ENCODE measurements around the gene SYTL1. TPM values are rescaled to one million over a fixed set of nuclear protein-coding genes. Genes with fewer than 3 reads are reported as not detected.
"Not testable (repeated sequence)": the region's sequence is repeated elsewhere in the genome, so short reads cannot be mapped to it uniquely, and the experiment has no call there.

Gene SYTL1
- polyA plus RNA-seq, 3 donors: 12.6 to 17.0 (median 13.3) TPM

DNA sequence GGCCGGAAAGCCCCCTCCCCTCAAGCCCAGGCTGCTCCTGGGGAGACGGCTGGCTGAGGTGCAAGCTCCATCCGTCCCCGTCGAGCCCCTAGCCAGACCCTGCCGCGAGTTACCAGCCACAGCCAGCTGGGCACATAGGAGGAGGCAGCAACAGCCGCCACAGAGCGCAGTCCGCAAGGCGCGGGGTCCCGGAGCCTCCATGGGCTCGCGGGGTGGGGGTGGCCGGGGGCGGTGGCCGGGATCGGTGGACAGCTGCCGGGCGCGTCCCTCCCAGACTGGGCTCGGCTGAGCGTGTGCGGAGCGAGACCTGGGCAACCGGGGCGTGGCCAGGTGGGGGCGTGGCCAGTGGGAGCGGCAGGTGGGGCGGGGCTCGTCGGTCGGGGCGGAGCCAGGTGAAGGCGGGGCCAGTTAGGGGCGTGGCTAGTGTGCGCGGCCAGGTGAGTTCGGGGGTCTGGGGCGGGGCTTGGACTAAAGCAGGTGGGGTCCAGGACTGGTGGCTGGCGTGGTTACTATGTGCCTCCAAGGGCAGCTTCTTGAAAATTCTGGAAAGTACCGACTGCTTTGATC, 41.3 kb downstream of the SYTL1 start, which contains the start of gene CD164L2:
CD164L2 (minus strand) TSS at position 295 of the 567 bp plus-strand sequence; CDS start at position 201, 94 bp downstream.
- no peak for DNase-seq

DNA sequence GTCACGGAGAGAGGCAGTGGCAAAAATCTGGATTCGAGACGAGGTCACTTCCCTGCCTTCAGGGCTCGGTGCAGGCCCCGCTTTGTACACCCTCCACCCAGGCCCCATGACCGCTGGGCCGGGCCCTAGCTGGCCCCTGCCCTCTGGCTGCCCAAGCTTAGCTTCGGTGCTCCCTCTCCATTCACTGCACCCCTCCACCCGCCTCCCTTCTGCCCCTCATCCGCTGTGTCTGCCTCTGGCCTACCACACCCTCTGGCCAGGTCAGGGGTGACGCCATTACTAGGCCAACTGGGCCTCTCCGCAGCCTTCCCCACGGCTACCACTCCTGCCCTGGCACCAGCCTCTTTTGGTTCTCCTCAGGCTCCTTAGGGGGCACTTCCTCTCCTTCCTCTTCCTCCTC, 41.8 kb downstream of the SYTL1 start:
- no peak for DNase-seq

DNA sequence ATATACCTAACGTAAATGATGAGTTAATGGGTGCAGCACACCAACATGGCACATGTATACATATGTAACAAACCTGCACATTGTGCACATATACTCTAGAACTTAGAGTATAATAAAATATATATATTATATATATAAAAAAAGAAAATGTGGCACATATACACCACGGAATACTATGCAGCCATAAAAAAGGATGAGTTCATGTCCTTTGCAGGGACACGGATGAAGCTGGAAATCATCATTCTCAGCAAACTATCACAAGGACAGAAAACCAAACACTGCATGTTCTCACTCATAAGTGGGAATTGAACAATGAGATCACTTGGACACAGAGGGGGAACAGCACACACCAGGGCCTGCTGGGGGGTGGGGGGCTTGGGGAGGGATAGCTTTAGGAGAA, 43.0 kb downstream of the SYTL1 start:
- DNase-seq: not testable (repeated sequence)

DNA sequence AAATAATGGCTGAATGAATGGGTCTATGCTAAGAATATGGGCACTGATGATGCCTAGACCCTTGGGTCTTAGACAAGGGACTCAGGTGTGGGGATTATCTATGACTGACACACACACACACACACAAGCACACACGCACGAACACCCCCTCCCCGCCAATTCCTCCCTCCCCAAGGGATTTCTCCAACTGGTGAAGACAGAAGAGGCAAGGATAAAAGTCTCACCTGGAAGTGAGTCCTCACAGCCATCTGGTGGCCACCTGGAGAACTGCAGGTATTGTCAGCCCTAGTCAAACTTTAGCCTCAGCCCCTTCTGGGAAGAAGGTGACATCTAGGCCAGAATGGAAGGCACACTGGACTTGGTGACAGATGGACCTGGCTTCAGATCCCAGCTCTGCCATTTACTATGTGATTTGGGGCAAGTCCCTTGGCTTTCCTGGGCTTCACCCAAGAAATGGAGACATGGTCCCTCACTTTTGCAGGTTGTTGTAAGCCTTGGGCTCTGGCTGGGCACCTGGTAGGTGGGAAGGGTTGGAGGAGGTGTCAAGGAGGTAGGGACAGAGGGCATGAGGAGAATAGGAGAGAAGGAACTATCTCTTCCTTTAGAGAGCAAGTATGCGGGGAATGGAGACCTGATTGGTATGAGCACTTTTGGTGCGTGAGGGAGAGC, 46.6 kb downstream of the SYTL1 start:
- no peak for DNase-seq

DNA sequence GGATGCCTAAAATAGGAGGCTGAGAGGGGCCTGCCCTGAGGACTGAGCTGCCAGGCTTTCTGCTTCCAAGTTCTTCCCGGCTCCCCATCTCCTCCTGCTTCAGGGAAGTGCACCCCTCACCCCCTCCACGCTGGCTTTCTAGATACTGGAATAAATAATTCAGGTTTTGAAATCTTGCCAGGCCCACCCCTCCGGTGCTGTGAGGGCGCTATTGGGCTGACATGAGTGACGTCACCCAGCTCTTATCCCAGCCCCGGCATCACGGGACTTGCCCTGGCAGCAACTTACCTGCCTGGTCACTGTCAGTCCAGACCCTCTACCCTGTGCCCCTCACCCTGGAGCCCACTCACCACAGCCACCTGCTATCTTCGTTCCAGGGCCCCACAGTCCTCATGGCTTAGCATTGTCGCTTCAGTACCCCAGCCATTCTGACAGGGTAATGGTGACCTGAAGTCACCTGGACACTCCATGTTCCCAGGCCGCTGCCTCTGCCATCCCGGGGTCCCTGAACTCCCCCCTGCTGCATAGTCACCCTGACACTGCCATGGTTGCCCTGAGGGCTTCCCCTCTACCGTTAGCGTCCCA, 49.8 kb downstream of the SYTL1 start:
- DNase-seq: no peak

DNA sequence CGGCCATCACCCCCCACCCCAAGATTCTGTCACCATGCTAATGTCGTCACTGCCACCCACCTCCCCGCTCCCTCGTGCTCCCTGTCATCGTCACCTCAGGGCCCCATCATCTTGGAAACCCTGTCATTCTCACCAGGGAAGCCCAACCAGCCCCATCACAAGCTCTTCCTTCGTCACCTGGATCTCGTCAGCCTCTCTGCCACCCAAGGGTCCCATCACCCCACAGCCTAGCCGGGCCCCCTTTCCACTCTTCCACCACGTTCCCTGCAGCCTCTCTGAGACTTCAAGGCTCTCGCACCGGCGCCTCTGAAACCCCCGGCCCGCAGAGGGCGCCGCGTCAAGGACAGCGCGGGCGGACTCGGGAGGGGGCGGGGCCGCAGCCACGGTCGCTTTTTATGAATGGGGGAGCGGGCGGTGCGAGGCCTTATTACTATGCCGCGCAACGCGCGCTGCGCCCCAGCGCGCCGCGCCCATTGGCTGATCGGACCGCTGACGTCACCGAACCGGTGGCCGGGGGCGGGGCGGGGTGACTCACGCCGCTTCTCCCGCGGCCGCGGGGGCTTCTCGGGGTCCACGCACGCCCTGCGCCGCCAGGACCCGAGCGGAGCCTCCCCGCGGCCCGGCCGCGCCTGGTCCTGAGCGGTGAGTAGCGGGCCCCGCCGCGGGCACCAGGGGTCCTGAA, 50.4 kb downstream of the SYTL1 start, which contains the start of gene GPR3:
GPR3 (plus strand) TSS at position 527 of the 682 bp plus-strand sequence. CDS start 1,177 bp downstream, outside the sequence.
- peak; percentile 85 for DNase-seq

DNA sequence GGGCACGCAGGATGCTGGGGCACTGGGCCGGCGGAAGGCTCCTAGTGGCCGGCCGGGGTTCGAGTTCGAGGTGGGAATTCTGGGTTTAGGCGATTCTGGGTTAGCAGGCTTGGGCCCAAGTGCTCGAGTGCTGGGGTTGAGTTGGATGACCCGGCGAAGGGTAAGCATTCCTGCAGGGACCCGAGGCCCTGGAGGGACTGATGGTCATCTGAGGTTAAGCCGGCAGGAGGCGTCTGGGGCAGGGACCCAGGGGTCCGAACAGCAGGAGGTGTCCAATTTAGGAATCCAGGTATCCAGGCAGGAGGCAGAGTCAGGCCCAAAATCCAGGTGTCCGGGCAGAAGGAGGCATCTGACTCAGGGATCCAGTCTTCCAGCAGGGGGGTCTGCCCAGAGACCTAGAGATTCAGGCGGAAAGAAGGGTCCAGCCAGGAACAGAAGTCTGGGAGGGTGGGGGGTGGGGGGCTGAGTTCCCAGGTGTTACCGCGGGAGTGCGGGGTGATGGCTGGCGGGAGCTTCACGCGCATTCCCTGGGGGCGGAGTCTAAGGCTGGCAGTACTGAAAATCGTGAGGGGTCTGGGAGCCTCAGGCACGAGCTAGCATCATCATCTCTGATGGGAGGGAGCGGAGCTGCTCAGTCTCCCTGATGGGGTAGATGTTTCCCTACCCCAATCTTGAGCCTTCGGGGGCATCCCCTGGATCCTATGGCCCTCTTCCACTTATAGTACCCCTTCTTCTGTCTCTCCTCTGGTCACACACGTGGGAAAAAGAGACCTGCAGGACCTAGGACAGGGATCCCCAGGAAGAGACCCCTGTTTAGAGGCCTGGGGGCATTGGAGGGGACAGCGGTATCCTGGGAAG, 51.2 kb downstream of the SYTL1 start:
- no peak for DNase-seq

DNA sequence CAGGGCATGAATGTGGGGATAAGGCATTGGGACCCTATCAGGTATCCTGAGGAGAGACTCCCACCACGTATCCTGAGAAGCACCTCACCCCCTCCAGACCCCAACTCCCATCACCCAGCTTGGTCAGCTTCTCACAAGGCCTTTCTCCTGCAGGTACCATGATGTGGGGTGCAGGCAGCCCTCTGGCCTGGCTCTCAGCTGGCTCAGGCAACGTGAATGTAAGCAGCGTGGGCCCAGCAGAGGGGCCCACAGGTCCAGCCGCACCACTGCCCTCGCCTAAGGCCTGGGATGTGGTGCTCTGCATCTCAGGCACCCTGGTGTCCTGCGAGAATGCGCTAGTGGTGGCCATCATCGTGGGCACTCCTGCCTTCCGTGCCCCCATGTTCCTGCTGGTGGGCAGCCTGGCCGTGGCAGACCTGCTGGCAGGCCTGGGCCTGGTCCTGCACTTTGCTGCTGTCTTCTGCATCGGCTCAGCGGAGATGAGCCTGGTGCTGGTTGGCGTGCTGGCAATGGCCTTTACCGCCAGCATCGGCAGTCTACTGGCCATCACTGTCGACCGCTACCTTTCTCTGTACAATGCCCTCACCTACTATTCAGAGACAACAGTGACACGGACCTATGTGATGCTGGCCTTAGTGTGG, 51.9 kb downstream of the SYTL1 start:
- DNase-seq: no peak

DNA sequence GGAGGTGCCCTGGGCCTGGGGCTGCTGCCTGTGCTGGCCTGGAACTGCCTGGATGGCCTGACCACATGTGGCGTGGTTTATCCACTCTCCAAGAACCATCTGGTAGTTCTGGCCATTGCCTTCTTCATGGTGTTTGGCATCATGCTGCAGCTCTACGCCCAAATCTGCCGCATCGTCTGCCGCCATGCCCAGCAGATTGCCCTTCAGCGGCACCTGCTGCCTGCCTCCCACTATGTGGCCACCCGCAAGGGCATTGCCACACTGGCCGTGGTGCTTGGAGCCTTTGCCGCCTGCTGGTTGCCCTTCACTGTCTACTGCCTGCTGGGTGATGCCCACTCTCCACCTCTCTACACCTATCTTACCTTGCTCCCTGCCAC, 52.4 kb downstream of the SYTL1 start:
- DNase-seq: no peak

DNA sequence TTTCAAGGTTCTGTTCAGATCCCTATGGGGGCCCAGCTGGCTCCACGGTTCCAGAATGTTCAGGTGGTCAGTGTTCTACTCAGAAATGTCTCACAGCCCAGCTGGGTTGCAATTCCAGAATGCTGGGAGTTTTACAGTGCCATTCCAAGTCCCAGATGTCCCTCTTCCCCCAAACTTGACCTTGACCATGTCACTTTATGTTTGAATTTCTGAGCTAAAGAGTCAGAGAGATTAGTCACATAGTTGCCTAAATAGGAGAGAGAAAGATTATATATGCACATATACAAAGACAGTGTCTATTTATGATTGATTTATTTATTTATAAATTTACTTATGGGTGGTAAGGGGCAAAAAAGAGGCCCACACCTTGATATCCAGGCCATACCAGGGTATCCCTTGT, 53.1 kb downstream of the SYTL1 start:
- DNase-seq: no peak

DNA sequence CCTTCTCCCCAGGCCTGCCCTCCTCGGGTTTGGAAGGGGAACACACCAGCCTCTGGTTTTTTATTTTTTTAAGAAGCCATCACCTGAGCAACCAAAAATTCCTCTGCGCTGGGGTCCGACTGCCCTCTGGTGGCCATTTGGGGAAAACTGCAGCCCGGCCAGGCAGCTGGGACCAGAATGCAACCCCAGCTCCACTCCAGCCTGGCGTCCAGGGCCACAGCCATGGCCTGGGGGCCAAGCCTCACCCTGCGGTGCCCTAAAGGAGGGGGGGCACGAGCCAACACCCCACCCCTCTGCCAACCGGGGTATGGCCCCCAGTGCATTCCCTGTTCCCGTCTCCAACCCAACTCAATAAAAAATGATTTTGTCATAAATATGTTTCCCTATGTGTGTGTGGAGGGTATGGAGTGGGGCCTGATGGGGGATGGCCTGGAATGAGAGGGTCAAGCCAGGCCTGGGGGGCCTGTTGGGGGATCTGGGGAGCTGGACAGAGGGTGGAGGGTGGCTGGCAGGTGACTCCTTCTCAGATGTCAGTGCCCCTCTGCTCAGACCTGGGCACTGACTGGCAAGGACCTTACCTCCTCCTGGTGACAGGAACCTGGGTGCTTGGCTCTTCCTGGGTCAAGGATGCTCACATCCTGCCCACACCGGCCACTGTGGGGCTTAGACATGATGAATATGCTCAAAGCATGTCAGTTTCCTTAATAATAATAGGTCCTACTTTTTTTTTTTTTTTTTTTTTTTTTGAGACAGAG, 53.8 kb downstream of the SYTL1 start:
- peak; percentile 70 for DNase-seq

DNA sequence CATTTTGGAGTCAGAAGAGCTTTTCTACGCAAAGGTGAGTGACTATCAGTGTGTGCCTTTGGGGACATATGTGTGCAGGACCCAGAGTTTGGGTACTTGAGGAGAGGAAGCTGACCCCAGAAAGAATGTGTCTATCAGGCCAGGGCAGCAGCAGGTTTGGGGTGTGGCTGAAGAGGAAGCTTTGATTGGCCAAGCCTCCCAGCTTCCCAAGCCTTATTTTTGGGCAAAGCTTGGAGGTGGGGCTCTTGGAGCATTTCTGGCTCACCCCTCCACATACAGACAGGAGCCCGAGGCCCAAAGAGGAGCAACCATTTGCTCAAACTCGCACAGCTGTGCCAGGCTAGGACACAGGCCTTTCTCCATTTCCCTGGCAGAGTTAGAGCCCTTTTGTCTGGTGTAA, 55.3 kb downstream of the SYTL1 start:
- DNase-seq: no peak

DNA sequence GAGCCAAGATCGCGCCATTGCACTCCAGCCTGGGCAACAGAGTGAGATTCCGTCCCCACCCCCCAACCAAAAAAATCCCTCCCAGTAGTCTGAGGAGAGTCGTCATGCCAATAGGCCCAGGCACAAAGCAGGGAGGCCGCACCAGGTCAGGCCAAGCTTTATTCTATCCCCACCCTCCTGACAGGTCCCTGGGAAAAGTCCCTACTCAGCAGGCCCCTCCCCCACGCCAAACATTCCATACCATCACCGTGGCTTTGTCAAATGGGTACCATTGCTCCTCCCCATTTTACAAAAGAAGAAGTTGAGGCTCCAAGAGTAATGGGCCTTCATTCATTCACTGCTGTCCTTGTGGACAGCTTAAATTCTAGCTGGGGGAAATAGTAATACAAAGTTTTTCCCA, 55.9 kb downstream of the SYTL1 start:
- no peak for DNase-seq

DNA sequence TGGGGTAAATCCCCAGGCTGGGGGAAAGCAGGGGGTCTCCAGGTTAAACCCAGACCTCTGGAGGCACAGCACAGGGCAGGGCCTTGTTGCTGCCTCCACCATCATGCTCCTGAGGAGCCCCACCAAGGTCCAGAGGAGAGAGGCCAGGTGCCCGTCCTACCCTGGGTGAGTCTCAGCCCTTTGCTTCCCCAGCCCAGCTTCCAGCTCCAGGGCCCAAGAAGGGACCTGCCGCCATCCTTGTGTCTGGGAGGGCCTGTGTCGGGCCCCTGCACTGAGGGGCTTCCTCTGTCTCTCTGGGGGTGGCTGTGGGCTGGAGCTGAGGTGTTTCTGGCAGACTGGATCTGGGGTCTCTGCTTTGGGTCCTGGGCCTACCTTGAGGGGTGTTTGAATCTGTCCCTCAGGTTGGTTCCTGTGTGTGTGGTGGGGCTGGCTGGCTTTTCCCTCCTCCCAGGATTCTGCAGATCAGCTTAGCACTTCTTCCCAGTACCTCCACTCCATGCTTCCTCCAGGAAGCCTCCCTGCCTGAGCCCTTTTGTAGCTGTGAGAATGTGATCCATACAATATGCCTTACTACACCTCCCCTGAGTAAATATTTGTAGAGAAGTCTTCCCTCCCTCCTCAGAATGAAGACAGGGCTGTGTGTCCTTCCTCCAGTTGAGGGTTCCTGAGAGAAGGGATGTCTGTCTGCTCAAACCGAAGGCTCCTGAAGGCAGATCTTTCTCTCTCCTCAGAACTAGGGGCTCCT, 56.8 kb downstream of the SYTL1 start:
- no peak for DNase-seq

DNA sequence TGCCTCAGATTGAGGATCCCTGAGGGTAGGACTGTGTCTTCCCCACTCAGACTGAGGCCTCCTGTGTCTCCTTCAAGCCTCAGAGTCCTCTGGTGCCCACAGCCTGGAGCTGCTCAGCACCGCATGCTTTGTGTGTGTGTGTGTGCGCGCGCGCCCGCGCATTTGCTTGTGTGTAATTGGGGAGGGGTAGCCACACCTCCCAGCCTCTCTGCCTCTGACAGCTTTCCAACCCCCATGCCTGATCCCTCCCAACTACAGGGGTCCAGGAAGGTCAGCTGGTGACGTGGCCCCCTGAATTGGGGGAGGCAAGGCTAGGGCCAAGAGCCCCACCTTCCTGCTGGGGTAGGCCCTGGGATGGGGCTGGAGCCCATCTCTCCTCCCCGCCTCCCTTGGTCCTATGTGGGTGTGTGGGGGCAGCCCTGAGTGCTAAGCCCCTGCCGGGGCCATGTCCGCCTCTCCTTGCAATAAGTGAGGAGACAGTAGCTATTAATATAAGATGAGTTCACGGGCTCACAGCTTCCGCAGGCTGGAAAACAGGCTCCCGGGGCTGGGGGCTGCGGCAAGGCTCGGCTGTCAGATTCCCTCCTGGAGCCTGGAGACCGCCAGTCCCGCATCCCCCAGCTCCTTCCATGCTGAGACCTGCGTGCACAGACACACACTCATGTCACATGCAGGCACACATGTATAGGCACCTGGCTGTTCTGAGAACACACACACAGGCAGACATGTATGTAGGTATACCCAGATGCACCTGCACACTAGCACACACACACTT, 57.6 kb downstream of the SYTL1 start:
- DNase-seq: no peak

DNA sequence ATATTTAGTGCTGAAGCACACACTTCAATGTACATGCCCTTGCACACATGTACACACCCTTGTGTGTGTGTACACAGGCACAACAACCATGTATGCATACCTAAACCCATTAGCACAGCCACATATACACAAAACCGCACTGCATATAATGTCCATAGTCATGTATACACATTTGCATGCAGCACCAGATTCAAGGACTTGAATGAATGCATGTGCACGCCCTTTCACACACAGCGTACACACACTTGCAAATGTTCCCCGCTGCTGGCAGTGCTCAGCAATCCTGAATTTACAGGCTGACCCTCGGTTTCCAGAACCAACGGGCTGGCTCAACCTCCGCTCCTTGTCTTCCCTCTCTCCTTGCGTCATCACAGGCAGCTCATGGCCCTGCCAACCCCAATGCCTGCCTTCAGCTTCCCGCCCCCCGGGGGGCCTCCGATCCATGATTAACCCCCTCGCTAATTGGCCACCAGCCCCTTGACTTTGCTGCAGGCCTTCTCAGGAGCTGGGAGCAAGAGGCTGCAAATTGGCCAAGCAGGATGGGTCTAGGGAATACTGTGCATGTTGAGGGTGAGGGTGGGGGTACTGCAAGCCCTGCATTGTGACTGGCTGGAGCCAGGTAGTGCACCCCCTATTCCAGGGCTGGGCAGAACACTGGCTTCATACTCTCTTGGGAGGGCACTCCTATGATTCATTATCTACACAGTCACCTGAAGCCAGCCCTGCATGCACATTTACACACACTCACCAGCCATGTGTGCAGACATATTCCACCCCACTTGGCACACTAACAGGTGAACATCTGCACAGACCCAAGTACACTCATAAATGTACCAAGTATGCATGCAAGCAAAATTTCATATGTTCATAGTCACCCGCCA, 58.5 kb downstream of the SYTL1 start:
- DNase-seq: no peak

DNA sequence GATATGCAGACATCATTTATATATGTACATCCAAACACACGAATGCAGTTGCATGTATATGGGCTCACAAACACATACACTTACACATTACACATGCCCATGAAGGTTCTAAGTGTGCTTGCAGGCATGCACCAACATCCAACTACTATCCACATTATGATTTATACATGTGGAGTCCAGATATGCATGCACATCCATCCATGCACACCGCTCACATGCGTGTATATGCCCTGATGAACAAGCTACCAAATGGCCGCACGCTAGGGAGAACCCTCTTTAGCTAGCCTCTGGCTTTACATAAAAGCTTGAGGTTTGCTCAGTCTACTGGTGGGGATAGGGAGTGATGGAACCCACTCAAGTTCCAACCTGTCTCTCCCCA, 59.1 kb downstream of the SYTL1 start:
- DNase-seq: no peak

DNA sequence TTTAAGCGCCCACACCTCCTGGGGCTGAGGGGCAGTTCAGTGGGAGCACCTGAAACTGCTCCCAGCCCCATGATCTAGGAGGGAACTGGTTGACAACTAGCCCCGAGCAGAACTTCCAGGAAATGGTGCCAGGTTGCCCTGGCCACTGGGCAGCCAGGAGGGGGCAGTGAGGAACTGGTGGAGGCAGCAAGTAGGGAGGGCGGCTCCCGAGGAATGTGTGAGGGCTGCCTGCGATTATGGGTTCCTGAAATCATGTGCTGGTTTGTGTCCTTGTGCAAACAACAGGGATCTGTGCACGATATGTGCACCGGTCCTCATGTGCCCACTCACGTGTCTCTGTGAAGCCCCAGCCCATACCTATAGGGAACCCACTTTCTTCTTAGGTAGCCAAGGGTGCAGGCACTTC, 60.5 kb downstream of the SYTL1 start:
- DNase-seq: no peak
